HepG2 (cell line): Measurements from ENCODE around the gene ATP5MK. TPM values are rescaled to one million over a fixed set of nuclear protein-coding genes. Genes with fewer than 3 reads are reported as not detected.

Experiments
- AHDC1 ChIP-seq: sonication (generic); formaldehyde crosslinking; IDR thresholded peaks from 2 replicates; pipeline ENCODE4 v1.5.1; 2020; ENCODE audit warnings: mild to moderate bottlenecking, missing genetic modification reagents, borderline replicate concordance
- CENPBD1 ChIP-seq: sonication (generic); formaldehyde crosslinking; IDR thresholded peaks from 2 replicates; pipeline ENCODE4 v1.8.0; 2022; ENCODE audit warnings: missing genetic modification reagents, low read depth, mild to moderate bottlenecking, borderline replicate concordance
- CREBL2 ChIP-seq: sonication (generic); formaldehyde crosslinking; IDR thresholded peaks from 2 replicates; pipeline ENCODE4 v1.8.1; 2023; ENCODE audit warnings: missing genetic modification reagents, mild to moderate bottlenecking, borderline replicate concordance
- FOXO1 ChIP-seq: sonication (generic); formaldehyde crosslinking; IDR thresholded peaks from 2 replicates; pipeline ENCODE4 v1.4.0; 2020; ENCODE audit warnings: missing genetic modification reagents
- HIVEP1 ChIP-seq: sonication (generic); formaldehyde crosslinking; IDR thresholded peaks from 2 replicates; pipeline ENCODE4 v1.4.0; 2020; ENCODE audit warnings: mild to moderate bottlenecking, missing genetic modification reagents
- POGK ChIP-seq: sonication (generic); formaldehyde crosslinking; conservative IDR thresholded peaks from 2 replicates; pipeline ENCODE4 v1.8.0; 2022; ENCODE audit warnings: mild to moderate bottlenecking, moderate library complexity, missing genetic modification reagents
- RERE ChIP-seq: IDR thresholded peaks from 2 replicates; pipeline ENCODE4 v1.6.1; 2016; ENCODE audit warnings: low read depth, missing genetic modification reagents, missing compliant biosample characterization
- SMARCE1 ChIP-seq: fragments of 450-650 bp; IDR thresholded peaks from 2 replicates; pipeline ENCODE4 v1.6.1; 2017; ENCODE audit warnings: borderline replicate concordance
- ZNF350 ChIP-seq: sonication (generic); formaldehyde crosslinking; IDR thresholded peaks from 2 replicates; pipeline ENCODE4 v1.4.0; 2020; ENCODE audit warnings: mild to moderate bottlenecking, low read depth, missing genetic modification reagents, borderline replicate concordance
- ZNF503 ChIP-seq: sonication (generic); formaldehyde crosslinking; IDR thresholded peaks from 2 replicates; pipeline ENCODE4 v1.4.0; 2020; ENCODE audit warnings: missing genetic modification reagents
- polyA plus RNA-seq, 8 experiments: library from polyadenylated mRNA; depleted of rRNA in 3 of 8; stranded (reverse) in 7 of 8; unstranded in 1 of 8; fragments of >200 nt; fragmentation: Illumina TruSeq in 4 of 8; extraction: Trizol in 4 of 8; gene quantifications; 2 replicates each; pipeline versions ENCODE4 v1.2.1 to v1.2.3, GENCODE V29; 2011 to 2016; ENCODE audit warnings: low read depth in 4 of 8, missing spikeins in 1 of 8, mixed read lengths in 1 of 8; ENCODE audit not compliant: insufficient read depth in 1 of 8
- total RNA-seq, 5 experiments: library from RNA; depleted of rRNA; stranded (reverse); fragments of >200 nt; fragmentation: Illumina TruSeq; extraction: Trizol; gene quantifications; 2 replicates each; pipeline ENCODE4 v1.2.3, GENCODE V29; 2016; ENCODE audit warnings: low read depth in 1 of 5

Gene ATP5MK
- total and polyA plus RNA-seq, 2 of the 13 experiments (the other 11 are each of a cell fraction or from before 2014, with no cell fraction given), result 312 to 517 TPM

- TF ChIP-seq AHDC1, result no peak
- TF ChIP-seq FOXO1 (CRISPR knock-in tag), result no peak
- peak; percentile 57; the same call in 1 of the 2 replicates for TF ChIP-seq ZNF350
- TF ChIP-seq CENPBD1 (CRISPR knock-in tag), result no peak; the same call in 1 of the 2 replicates
- TF ChIP-seq RERE (CRISPR knock-in tag), result no peak
- no peak for TF ChIP-seq SMARCE1
- no peak for TF ChIP-seq CREBL2 (CRISPR knock-in tag)
- TF ChIP-seq POGK, result no peak; the same call in 1 of the 2 replicates
- TF ChIP-seq ZNF503, result no peak
- no peak for TF ChIP-seq HIVEP1 (CRISPR knock-in tag)
These were observed 45.6 kb downstream of the ATP5MK start, which contains the start of gene PCGF6 (continued) for GRCh38 chr10:103350517-103351260.
